Measurements from ENCODE around the gene DCUN1D1. TPM values are rescaled to one million over a fixed set of nuclear protein-coding genes. Genes with fewer than 3 reads are reported as not detected.

Gene DCUN1D1
- total RNA-seq, 4 donors from 2014 or later: 33.6 to 52.8 (median 35.0) TPM

DNA sequence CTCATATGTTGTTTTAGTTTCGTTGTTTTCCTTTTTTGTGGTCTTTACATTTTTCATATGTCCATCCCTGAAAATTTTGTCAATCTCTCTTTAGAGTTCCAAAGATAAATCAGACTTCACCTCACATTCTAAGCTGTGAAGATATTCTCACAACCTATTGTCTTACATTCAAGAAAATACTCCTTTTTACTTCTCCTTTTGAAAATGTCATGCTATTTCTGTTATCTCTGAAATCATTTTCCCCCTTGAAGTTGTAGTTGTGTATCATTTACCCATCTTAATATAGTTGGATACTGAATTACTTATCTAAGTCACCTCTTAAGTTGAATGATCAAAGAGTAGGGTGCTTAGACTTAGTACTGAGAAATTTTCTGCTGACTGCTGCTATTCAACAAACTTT, 74.3 kb downstream of the DCUN1D1 start:
- no peaks in the 10 kb centered on the region for H3K9me3 ChIP-seq
- 95% methylated on average over 1 of the region's 1 CpG for WGBS, 2 donors
- no peaks in the 10 kb centered on the region for H3K27me3 ChIP-seq
- intact Hi-C loops (cut with DNase I): no loop called here
- no peak for TF ChIP-seq POLR2A (IDR thresholded peaks at IDR 0.05)
- TF ChIP-seq, protein P1, sequence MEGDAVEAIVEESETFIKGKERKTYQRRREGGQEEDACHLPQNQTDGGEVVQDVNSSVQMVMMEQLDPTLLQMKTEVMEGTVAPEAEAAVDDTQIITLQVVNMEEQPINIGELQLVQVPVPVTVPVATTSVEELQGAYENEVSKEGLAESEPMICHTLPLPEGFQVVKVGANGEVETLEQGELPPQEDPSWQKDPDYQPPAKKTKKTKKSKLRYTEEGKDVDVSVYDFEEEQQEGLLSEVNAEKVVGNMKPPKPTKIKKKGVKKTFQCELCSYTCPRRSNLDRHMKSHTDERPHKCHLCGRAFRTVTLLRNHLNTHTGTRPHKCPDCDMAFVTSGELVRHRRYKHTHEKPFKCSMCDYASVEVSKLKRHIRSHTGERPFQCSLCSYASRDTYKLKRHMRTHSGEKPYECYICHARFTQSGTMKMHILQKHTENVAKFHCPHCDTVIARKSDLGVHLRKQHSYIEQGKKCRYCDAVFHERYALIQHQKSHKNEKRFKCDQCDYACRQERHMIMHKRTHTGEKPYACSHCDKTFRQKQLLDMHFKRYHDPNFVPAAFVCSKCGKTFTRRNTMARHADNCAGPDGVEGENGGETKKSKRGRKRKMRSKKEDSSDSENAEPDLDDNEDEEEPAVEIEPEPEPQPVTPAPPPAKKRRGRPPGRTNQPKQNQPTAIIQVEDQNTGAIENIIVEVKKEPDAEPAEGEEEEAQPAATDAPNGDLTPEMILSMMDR (IDR thresholded peaks at IDR 0.05): no peak
- no peak for DNase-seq
- no peak overlapping the region for H3K27ac ChIP-seq
- H3K4me3 ChIP-seq (replicated peaks in 1 of 3): no peak overlapping the region
- H3K4me1 ChIP-seq: no peaks in the 10 kb centered on the region
- H3K36me3 ChIP-seq: peaks cover 0 to 9% of the 10 kb centered on the region in 2 donors

DNA sequence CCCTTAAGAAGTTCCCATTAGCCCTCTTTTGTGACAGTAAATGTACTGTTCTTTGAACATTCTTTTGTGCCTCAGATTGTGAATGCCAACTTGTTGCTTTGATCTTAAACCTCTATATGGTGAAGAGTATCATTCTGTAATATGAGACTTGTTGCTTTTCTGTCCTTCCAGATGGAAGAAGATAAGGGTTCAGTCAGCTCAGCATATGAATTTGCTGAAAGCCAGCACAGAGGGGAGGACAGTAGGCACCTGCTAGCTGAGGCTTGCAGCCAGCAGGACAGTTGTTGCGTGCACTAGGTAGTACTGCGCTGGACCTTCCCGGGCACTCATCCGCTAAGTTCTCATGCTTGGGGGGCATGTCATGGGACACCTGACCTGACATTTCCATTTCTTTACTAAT, 74.7 kb downstream of the DCUN1D1 start:
- H3K27ac ChIP-seq: no peak overlapping the region
- TF ChIP-seq POLR2A (IDR thresholded peaks at IDR 0.05): no peak
- TF ChIP-seq, protein P1 (IDR thresholded peaks at IDR 0.05): no peak
- 96 to 100% methylated on average over 4 of the region's 4 CpGs for WGBS, 2 donors
- no peak overlapping the region for H3K4me3 ChIP-seq (replicated peaks in 1 of 3)
- DNase-seq: no peak
- intact Hi-C loops (cut with DNase I): no loop called here
- peaks cover 0 to 9% of the 10 kb centered on the region in 2 donors for H3K36me3 ChIP-seq
- no peaks in the 10 kb centered on the region for H3K9me3 ChIP-seq
- no peaks in the 10 kb centered on the region for H3K27me3 ChIP-seq
- H3K4me1 ChIP-seq: no peaks in the 10 kb centered on the region

DNA sequence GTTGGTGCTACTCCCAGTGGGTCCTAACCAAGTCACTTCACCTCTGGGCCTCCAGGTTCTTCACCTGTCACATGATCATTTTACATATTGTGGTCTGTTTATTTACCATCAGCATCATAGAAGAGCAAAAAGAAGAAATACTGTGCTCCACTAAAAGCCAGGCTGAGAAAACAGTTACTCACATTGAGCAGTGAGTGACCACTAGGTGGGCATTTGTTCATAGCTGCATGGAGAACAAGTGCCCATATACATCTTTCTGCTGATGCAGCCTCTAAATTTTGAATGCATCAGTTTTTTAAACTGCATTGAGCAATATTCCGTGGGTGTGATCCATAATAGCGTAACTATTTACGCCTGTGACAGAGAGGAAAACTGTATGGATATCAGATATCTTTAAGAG, 76.2 kb downstream of the DCUN1D1 start:
- WGBS, 2 donors: 97 to 98% methylated on average over 3 of the region's 3 CpGs
- no peak for DNase-seq
- no peaks in the 10 kb centered on the region for H3K9me3 ChIP-seq
- no peak for TF ChIP-seq POLR2A (IDR thresholded peaks at IDR 0.05)
- TF ChIP-seq, protein P1 (IDR thresholded peaks at IDR 0.05): no peak
- H3K36me3 ChIP-seq: peaks cover 0 to 9% of the 10 kb centered on the region in 2 donors
- no peaks in the 10 kb centered on the region for H3K4me1 ChIP-seq
- no peaks in the 10 kb centered on the region for H3K27me3 ChIP-seq
- intact Hi-C loops (cut with DNase I): no loop called here
- no peak overlapping the region for H3K4me3 ChIP-seq (replicated peaks in 1 of 3)
- no peak overlapping the region for H3K27ac ChIP-seq

DNA sequence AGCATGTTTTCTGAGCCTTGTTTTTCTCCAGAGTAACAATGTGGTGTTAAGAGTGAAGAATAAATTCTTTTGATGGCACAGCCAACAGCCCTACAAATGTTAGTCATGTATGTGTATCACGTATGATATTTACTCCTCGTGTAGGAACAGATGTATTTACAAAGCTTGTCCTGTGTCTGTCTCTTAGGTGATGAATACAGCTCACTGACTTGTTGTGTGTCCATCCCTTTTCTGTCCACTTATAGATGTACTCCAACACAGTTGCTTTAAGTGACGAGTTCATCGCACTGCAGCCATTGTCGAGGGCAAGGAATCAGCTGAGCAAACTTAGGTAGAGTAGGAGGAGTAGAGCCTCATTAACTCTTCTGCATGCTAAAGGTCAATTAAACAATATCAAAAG, 78.1 kb downstream of the DCUN1D1 start:
- Histone ChIP-seq H3K36me3 (peaks cover 0 to 9% of the 10 kb centered on the region in 2 donors), H3K4me3 (replicated peaks in 1 of 3) (no peak overlapping the region), H3K27ac (no peak overlapping the region), H3K27me3 (no peaks in the 10 kb centered on the region), H3K4me1 (no peaks in the 10 kb centered on the region), H3K9me3 (no peaks in the 10 kb centered on the region)
- TF ChIP-seq, protein P1 (IDR thresholded peaks at IDR 0.05): no peak
- no peak for TF ChIP-seq POLR2A (IDR thresholded peaks at IDR 0.05)
- WGBS, 2 donors: 83 to 90% methylated on average over 5 of the region's 5 CpGs
- intact Hi-C loops (cut with DNase I): no loop called here
- no peak for DNase-seq

DNA sequence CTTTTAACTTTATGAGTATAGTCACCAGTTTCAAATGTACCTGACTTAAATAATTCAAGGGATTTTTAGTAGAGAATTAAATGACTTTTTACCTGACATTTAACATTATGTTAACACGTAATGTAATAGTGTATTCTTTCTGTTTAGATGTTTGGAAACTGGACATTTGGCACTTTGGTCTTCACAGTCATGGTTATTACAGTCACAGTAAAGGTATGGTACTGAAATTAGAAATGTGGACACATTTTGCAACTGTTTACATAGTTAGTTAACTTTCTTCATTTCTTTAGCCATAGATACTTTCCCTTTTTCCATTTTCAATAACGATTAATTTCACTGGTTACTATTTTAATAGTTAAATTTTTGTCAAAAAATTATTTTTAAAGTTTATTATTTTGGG, 83.8 kb downstream of the DCUN1D1 start:
- Histone ChIP-seq H3K27ac (no peak overlapping the region), H3K9me3 (no peaks in the 10 kb centered on the region), H3K4me1 (no peaks in the 10 kb centered on the region), H3K36me3 (no peaks in the 10 kb centered on the region), H3K27me3 (no peaks in the 10 kb centered on the region), H3K4me3 (replicated peaks in 1 of 3) (no peak overlapping the region)
- intact Hi-C loops (cut with DNase I): no loop called here
- no peak for DNase-seq
- TF ChIP-seq, protein P1 (IDR thresholded peaks at IDR 0.05): no peak
- TF ChIP-seq POLR2A (IDR thresholded peaks at IDR 0.05): no peak
- WGBS, 2 donors: 95 to 99% methylated on average over 2 of the region's 2 CpGs

All from thyroid gland (tissue), 4 donors.